HL-60 (cell line): ENCODE data around the gene MAP2K4.
A peak's percentile ranks its signal among the peaks of the same experiment; 100 is the strongest.

Source experiments
- DNase-seq, 2 experiments: peaks; one replicate each; pipeline ENCODE4 v3.0.0-alpha.2; 2010 to 2020; ENCODE audit warnings: low read depth in 1 of 2, low spot score in 1 of 2
- H3K27ac ChIP-seq: fragments of 250-450 bp; sonication (Bioruptor Pico); replicated peaks from 2 replicates; pipeline ENCODE4 v1.5.1; 2020; ENCODE audit warnings: mild to moderate bottlenecking, moderate library complexity
- H3K27me3 ChIP-seq: fragments of 250-450 bp; sonication (Bioruptor Pico); 2 replicates; pipeline ENCODE4 v1.5.1; 2021; ENCODE audit warnings: mild to moderate bottlenecking, moderate library complexity; ENCODE audit not compliant: insufficient read depth, poor library complexity, severe bottlenecking
- H3K4me3 ChIP-seq: replicated peaks from 2 replicates; pipeline ENCODE4 v1.5.1; 2011; ENCODE audit warnings: mild to moderate bottlenecking, control low read depth, low read length; ENCODE audit not compliant: insufficient read depth
- GABPA ChIP-seq: IDR thresholded peaks from 2 replicates; pipeline ENCODE4 v1.6.1; 2012; ENCODE audit warnings: low read depth
- POLR2AphosphoS5 ChIP-seq: IDR thresholded peaks from 2 replicates; pipeline ENCODE4 v1.6.1; 2012; ENCODE audit warnings: low read depth
- SPI1 ChIP-seq: IDR thresholded peaks from 2 replicates; pipeline ENCODE4 v1.6.1; 2012; ENCODE audit warnings: low read depth, mild to moderate bottlenecking, borderline replicate concordance
- TF ChIP-seq, protein P1 (sequence below): IDR thresholded peaks from 2 replicates; pipeline ENCODE4 v1.6.1; 2012; ENCODE audit warnings: low read depth; ENCODE audit not compliant: insufficient replicate concordance
- TF ChIP-seq, protein P2 (sequence below): IDR thresholded peaks from one replicate; pipeline ENCODE4 v1.5.1; 2011; ENCODE audit warnings: low read length, control low read depth, inconsistent platforms; ENCODE audit not compliant: insufficient read depth

Gene MAP2K4

DNA sequence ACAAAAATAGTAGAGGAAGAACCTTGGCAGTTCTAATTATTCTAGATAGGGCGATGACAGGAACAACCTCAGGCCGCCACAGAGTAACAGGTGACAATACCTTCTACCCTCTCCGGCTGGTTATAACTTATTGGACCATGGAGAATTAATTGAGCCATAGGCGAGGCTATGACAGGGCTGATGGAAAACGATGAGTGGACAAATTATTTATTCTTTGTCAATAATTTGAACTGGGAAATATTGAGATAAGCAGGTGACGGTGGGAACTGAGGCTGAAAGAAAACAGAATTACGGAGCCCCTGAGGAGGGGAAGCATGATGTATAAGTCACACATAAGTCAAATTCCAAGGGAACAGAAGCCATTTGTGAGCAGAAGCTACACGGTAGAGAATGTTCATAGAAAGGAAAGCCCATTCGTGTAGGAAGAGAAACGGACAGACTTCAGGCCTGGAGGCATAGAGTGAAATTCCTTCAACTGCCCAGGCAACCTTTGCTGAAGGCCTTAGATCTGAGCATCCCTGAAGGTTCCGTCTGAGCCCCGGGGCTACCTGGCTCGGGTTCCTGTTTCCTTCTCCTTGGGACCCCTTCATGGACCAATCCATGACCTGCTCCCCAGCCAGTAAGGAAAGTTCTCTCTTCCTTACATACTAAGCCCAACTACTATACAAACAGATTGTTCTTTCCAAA, 158.1 kb downstream of the MAP2K4 start:
- Histone ChIP-seq H3K4me3 (no peak overlapping the region), H3K27me3 (no peaks in the 10 kb centered on the region), H3K27ac (no peak overlapping the region)
- TF ChIP-seq, protein P1, sequence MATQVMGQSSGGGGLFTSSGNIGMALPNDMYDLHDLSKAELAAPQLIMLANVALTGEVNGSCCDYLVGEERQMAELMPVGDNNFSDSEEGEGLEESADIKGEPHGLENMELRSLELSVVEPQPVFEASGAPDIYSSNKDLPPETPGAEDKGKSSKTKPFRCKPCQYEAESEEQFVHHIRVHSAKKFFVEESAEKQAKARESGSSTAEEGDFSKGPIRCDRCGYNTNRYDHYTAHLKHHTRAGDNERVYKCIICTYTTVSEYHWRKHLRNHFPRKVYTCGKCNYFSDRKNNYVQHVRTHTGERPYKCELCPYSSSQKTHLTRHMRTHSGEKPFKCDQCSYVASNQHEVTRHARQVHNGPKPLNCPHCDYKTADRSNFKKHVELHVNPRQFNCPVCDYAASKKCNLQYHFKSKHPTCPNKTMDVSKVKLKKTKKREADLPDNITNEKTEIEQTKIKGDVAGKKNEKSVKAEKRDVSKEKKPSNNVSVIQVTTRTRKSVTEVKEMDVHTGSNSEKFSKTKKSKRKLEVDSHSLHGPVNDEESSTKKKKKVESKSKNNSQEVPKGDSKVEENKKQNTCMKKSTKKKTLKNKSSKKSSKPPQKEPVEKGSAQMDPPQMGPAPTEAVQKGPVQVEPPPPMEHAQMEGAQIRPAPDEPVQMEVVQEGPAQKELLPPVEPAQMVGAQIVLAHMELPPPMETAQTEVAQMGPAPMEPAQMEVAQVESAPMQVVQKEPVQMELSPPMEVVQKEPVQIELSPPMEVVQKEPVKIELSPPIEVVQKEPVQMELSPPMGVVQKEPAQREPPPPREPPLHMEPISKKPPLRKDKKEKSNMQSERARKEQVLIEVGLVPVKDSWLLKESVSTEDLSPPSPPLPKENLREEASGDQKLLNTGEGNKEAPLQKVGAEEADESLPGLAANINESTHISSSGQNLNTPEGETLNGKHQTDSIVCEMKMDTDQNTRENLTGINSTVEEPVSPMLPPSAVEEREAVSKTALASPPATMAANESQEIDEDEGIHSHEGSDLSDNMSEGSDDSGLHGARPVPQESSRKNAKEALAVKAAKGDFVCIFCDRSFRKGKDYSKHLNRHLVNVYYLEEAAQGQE: no peak
- no peak for TF ChIP-seq SPI1
- TF ChIP-seq GABPA: no peak
- TF ChIP-seq POLR2AphosphoS5: no peak
- TF ChIP-seq, protein P2, sequence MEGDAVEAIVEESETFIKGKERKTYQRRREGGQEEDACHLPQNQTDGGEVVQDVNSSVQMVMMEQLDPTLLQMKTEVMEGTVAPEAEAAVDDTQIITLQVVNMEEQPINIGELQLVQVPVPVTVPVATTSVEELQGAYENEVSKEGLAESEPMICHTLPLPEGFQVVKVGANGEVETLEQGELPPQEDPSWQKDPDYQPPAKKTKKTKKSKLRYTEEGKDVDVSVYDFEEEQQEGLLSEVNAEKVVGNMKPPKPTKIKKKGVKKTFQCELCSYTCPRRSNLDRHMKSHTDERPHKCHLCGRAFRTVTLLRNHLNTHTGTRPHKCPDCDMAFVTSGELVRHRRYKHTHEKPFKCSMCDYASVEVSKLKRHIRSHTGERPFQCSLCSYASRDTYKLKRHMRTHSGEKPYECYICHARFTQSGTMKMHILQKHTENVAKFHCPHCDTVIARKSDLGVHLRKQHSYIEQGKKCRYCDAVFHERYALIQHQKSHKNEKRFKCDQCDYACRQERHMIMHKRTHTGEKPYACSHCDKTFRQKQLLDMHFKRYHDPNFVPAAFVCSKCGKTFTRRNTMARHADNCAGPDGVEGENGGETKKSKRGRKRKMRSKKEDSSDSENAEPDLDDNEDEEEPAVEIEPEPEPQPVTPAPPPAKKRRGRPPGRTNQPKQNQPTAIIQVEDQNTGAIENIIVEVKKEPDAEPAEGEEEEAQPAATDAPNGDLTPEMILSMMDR: no peak
- DNase-seq: no peak

DNA sequence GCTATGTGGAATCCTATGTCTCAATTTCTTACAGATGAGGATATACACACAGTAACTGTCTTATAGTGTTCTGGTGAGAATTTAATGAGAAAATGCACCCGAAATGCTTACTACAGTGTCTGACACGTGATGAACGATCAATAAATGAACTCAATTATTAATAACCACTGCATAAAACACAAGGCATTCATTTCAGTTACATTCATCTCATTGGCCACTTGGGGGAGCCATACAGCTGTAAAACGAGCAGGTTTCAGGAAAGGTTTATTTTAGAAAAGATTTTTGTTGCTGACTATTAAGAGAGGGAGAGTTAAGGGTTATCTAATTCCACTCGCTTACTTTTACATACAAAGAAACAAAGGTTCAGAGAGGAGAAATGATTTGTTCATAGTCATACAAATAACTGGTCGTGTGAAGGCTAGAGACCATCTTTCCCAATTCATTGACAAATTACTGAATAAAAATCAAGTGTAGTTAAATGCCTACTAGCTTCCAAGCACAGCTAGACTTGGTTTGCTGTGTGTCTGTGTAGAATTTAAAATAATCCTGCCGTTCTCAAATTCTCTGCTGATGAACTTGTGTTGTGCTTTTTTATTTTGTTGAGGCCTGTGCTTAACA, 160.1 kb downstream of the MAP2K4 start:
- Histone ChIP-seq H3K4me3 (no peak overlapping the region), H3K27me3 (no peaks in the 10 kb centered on the region), H3K27ac (no peak overlapping the region)
- TF ChIP-seq, protein P2: peak; percentile 18
- TF ChIP-seq SPI1: no peak
- TF ChIP-seq, protein P1: no peak
- no peak for TF ChIP-seq GABPA
- no peak for TF ChIP-seq POLR2AphosphoS5
- DNase-seq: peak in 1 of 2 experiments; percentile 1

GRCh38 chr17:12187658-12188057, 167.0 kb downstream of the MAP2K4 start:
- DNase-seq: no peak
- no peak overlapping the region for H3K4me3 ChIP-seq
- H3K27me3 ChIP-seq: no peaks in the 10 kb centered on the region
- H3K27ac ChIP-seq: no peak overlapping the region
- TF ChIP-seq, protein P2: no peak
- TF ChIP-seq POLR2AphosphoS5 (no peak), GABPA (no peak), SPI1 (no peak)
- TF ChIP-seq, protein P1: no peak
